ENCODE results near the gene ZNF527. TPM values are rescaled to one million over a fixed set of nuclear protein-coding genes. Genes with fewer than 3 reads are reported as not detected.
"Not testable (repeated sequence)": the region's sequence is repeated elsewhere in the genome, so short reads cannot be mapped to it uniquely, and the experiment has no call there.

ZNF527 gene
- total RNA-seq, 1 donor from 2014 or later = 0.32 TPM

GRCh38 chr19:37361994-37362393 lies 8.9 kb upstream of the ZNF527 start:
- intact Hi-C loops (cut with DNase I) = no loop called here
- Histone ChIP-seq H3K9me3 (peaks cover 13 to 15% of the 10 kb centered on the region in 2 donors), H3K36me3 (peaks cover 50 to 69% of the 10 kb centered on the region in 2 donors), H3K4me3 (no peak overlapping the region), H3K27me3 (no peaks in the 10 kb centered on the region), H3K27ac (no peak overlapping the region), H3K4me1 (no peaks in the 10 kb centered on the region)
- TF ChIP-seq CTCF (IDR thresholded peaks at IDR 0.05) = no peak
- no peak for DNase-seq (ENCODE audit: low spot score in 2 of 2)

- H3K36me3 ChIP-seq = peaks cover 43 to 63% of the 10 kb centered on the region in 2 donors
- no peaks in the 10 kb centered on the region for H3K27me3 ChIP-seq
- no peak for DNase-seq (ENCODE audit: low spot score in 2 of 2)
- intact Hi-C loops (cut with DNase I) = no loop called here
- no peak for TF ChIP-seq CTCF (IDR thresholded peaks at IDR 0.05)
- H3K4me1 ChIP-seq = no peaks in the 10 kb centered on the region
- no peak overlapping the region for H3K4me3 ChIP-seq
- H3K27ac ChIP-seq = no peak overlapping the region
- H3K9me3 ChIP-seq = peaks cover 13 to 15% of the 10 kb centered on the region in 2 donors
Measured at GRCh38 chr19:37362733-37363132, 8.2 kb upstream of the ZNF527 start.

- H3K27ac ChIP-seq = peak overlapping the region; percentile 85 to 87
Measured at GRCh38 chr19:37370386-37370879, 466 bp upstream of the ZNF527 start.

GRCh38 chr19:37389234-37389633 lies 18.3 kb downstream of the ZNF527 start:
- intact Hi-C loops (cut with DNase I) = no loop called here
- Histone ChIP-seq H3K27me3 (no peaks in the 10 kb centered on the region), H3K36me3 (peaks cover 55 to 62% of the 10 kb centered on the region in 2 donors), H3K4me3 (no peak overlapping the region), H3K9me3 (peaks cover 99 to 100% of the 10 kb centered on the region in 2 donors), H3K27ac (no peak overlapping the region), H3K4me1 (no peaks in the 10 kb centered on the region)
- no peak for DNase-seq (ENCODE audit: low spot score in 2 of 2)
- TF ChIP-seq CTCF (IDR thresholded peaks at IDR 0.05) = no peak

More at GRCh38 chr19:37370386-37370879, 466 bp upstream of the ZNF527 start:
- Histone ChIP-seq H3K4me3 (peak overlapping the region; percentile 66 to 80), H3K9me3 (peaks cover 0 to 28% of the 10 kb centered on the region in 2 donors), H3K36me3 (peaks cover 9 to 18% of the 10 kb centered on the region in 2 donors)
- not testable (repeated sequence) for H3K4me1 ChIP-seq; H3K27me3 ChIP-seq; DNase-seq (ENCODE audit: low spot score in 2 of 2)
- intact Hi-C loops (cut with DNase I) = loop anchor here (2.0 kb wide), 3 partner anchors 54 to 160 kb away; partner anchors contain the start of genes ZNF569 and ZNF585B

- H3K4me3 ChIP-seq; H3K27ac ChIP-seq; intact Hi-C loops (cut with DNase I); H3K4me1 ChIP-seq; DNase-seq (ENCODE audit: low spot score in 2 of 2); H3K27me3 ChIP-seq: not testable (repeated sequence)
- peaks cover 88 to 100% of the 10 kb centered on the region in 2 donors for H3K9me3 ChIP-seq
- H3K36me3 ChIP-seq = peaks cover 33 to 40% of the 10 kb centered on the region in 2 donors
Measured at GRCh38 chr19:37391399-37391798, 20.5 kb downstream of the ZNF527 start.

- intact Hi-C loops (cut with DNase I) = no loop called here
Measured at GRCh38 chr19:37401078-37401477, 30.2 kb downstream of the ZNF527 start.

More at GRCh38 chr19:37401078-37401477, 30.2 kb downstream of the ZNF527 start:
- H3K36me3 ChIP-seq = no peaks in the 10 kb centered on the region
- peaks cover 53 to 98% of the 10 kb centered on the region in 2 donors for H3K9me3 ChIP-seq
- H3K27ac ChIP-seq = no peak overlapping the region
- no peaks in the 10 kb centered on the region for H3K27me3 ChIP-seq
- H3K4me3 ChIP-seq = no peak overlapping the region
- TF ChIP-seq CTCF (IDR thresholded peaks at IDR 0.05) = no peak
- no peak for DNase-seq (ENCODE audit: low spot score in 2 of 2)
- H3K4me1 ChIP-seq = no peaks in the 10 kb centered on the region
